RKO (cell line): Measurements from ENCODE around the gene TIMM10B.

Experiments used
- DNase-seq: peaks from one replicate; pipeline ENCODE4 v3.0.0-alpha.2; 2016; ENCODE audit warnings: low spot score

The TIMM10B gene, protein sequence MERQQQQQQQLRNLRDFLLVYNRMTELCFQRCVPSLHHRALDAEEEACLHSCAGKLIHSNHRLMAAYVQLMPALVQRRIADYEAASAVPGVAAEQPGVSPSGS

DNA sequence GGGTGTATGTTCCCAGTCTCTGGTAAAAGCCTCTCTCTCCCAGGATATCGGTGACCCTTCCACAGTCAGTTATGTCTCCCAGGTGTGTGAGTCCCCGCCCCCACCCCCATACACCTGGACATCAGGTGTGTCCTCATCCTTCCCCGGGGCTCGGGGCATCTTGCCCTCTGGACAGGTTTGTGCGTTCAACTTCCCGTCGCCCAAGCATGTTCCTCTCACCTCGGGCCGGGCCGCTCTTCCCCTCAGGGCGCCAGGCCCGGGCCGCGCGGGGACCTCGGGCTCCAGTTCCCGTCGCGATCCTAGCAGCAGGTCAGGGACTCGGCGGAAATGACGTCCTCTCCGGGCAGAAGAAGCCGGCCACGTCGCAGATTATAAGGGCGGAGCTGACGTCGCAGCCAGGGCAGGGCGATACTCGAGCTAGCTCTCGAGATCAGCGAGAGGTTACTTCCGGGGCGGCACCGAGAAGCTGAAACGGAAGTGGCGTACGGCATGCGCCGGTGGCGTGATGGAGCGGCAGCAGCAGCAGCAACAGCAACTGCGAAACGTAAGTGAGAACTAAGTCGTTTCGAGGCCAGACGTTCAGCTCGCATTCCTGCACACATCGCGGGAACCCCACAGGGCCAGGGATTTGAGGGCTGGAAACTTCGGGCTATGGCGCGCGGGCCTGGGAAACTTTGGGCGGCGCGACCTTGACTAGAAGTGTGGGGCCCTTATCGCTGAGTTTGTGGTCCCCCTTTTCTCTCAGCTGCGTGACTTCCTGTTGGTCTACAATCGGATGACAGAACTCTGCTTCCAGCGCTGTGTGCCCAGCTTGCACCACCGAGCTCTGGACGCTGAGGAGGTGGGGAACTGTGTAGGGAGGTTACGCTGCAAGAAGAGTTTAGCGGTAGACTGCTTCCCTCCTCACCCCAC, at the start of gene TIMM10B, which contains the start of gene ARFIP2:
Gene TIMM10B (plus strand): TSS at position 490 of the 912 bp plus-strand sequence. CDS start 16 bp downstream, at position 506.
Gene ARFIP2 (minus strand): TSS at position 320 of the 912 bp plus-strand sequence. CDS start 910 bp downstream, outside the sequence.
- peak; percentile 98 for DNase-seq

DNA sequence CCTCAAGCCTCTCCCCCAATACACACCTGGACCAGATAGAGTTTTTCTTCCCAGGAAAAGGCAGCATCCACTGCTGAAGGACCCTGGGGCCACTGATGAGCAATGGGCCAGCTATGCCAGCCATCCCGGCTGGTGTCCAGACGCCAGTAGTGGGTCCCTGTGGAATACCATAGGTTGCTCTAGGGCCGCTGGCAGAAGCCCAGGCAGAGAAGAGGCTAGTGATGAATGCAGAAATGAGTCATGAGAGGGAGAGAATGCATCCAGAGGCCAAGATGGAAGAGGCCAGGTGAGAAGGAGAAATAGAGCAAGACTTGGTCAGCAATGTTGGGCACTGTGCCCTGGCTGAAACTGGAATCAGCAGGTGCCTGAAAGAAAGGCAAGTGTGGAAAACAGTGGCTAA, 49.4 kb upstream of the TIMM10B start:
- no peak for DNase-seq

DNA sequence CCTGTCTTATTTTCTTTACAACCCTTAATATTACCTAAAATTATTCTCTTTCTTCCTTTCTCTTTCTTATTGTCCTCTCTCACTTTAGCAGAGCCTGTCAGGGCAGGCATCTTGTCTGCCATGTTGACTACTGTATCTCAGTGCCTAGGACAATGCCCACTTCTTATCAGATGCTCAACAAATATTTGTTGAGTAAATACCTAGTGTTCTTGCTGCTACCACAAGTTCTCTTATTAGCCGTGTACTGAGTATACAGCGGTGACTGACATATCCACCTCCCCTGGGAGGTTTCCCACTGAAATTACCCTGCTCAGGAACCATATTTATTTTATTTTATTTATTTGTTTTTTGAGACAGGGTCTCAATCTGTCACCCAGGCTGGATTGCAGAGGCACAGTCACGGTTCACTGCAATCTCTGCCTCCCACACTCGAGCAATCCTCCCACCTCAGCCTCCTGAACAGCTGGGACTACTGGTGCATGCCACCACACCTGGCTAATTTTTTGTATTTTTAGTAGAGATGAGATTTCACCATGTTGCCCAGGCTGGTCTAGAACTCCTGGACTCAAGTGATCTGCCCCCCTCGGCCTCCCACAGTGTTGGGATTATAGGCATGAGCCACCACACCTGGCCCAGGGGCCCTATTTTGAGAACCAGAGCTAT, 47.2 kb upstream of the TIMM10B start:
- DNase-seq = no peak

DNA sequence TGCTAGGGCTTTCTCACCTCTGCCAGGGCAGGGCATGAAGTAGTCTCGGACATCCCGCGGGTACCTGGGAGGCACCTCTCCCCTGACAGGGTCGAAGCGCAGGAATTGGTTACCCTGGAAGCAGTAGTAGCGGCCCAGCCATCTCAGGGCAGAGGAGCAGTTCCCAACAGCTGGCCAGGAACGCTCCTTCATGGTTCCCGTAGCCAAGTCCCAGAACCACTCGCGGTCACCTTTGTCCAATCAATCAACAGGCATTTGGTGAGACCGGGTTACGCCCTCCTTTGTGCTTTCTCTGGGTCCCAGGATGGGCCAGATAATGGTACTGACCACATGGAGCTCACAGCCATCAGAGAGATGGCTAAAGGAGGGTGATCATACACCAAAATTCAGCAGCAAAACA, 43.9 kb upstream of the TIMM10B start:
- no peak for DNase-seq

DNA sequence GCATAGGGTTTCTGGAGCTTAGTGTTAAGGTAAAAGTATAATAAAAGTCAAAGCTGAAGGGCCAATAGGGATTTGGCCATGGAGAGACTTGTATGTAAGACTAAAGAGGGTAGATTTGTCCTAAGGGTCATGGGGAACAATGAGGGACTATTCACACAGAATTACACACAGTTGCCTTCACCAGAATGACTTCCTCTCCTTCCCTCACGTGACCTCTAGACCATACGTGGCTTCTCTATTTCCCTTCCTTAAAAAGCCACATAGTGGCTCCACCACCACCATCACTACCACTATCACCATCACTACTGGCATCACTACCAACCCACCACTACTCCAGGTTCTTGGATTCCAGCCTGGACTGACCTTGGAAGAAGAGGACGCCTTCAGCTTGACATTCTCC, 43.3 kb upstream of the TIMM10B start:
- no peak for DNase-seq

DNA sequence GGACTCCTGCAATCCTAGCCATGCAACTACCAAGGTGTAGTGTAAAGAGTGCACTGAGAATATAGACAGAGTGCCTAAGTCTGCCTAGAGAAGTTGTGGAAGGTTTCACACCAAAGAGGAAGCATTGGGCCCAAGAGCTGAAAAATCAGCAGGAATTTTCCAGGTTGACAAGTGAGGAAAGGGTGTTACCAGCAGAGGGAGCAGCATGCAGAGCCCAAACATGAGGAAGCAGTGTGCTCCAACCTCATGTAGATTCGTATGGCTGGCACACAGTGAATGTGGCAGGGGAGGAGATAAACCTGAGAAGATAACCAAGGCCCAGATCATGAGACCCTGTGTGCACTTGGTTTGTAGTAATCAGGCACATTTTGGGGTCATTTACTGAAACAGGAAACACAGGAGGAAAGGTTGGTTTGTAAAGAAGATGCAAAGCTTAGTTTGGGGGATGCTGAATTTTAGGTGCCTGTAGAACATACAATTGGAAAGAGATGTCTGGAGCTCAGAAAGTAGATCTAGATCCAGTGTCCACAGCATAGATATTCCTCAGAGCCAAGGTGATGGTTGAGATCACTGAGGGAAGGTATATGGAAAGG, 42.2 kb upstream of the TIMM10B start:
- DNase-seq = peak; percentile 51

DNA sequence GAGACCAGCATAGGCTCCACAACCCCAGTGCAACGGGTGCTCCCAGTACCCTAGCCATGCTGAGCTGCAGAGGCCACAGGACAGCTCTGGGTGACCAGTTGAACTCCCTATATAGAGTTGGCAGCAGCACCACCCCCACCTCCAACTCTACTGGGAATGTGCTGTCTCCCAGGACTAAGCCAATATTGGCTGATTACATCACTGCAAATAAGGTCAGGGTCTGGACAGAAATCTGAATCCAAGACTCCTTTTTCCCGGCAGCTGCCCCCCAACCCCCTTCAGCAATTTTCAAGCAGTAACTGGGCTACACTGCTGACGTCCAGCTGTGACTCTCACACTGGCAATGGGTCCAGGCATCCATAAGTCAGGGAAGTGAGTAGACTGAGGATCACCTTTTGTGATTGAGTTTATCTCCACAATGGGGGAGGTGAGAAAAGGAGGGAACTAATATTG, 40.4 kb upstream of the TIMM10B start, which contains the start of gene HPX:
Gene HPX (minus strand): TSS at position 82 of the 453 bp plus-strand sequence. CDS start 24 bp downstream, at position 58.
- no peak for DNase-seq

DNA sequence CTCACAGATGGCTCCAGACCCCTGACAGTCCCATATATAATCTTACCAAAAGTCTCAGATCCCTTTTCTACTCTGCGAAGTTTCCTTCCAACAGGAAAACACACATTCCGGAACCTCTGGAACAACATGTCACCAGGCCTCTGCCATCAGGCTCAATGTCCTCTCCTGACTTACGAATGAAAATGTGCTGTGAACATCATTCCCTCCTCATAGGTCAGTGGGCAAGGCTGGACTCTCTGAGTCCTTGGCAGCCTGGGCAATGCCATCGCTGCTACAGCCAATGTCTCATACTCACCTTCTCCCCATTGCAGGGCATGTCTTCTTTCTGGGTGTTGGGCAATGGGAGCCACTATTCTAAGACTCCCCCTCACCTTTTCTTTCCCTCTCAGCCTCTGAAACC, 38.9 kb upstream of the TIMM10B start:
- DNase-seq = no peak

DNA sequence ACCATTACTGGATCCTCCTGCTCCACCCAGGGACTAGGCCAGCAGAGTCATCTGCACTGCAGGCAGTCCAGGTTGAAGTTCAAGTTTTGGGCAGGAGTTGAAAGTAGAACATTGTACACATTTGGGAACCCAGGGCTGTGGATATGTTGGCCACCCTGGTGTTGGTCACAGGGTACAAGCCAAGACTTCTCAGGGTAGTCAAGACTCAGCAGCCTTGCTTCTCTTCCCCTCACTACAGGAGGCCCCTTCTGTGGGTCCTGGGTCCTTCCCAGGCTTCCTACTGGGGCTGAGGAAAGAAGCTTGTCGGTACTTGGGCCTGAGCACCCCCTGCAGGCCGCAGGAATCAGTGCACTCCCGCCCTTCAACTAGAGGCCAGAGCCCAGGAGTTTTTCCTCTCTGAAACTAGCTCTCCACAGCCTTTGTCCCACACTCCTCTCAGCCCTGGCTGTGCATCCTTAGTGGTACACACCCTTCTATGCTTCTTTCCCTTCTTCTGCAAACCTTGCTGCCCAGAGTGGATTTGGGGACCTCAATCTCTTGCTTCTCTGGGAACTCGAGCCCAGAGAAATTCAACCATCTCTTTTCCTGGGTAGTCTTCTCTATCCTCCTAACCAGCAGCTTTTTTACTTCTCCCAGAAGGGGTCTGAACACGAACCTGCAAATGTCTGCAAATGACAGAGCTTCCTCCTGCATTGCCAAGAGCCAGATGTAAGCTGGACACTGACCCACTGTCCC, 37.9 kb upstream of the TIMM10B start:
- peak; percentile 40 for DNase-seq

DNA sequence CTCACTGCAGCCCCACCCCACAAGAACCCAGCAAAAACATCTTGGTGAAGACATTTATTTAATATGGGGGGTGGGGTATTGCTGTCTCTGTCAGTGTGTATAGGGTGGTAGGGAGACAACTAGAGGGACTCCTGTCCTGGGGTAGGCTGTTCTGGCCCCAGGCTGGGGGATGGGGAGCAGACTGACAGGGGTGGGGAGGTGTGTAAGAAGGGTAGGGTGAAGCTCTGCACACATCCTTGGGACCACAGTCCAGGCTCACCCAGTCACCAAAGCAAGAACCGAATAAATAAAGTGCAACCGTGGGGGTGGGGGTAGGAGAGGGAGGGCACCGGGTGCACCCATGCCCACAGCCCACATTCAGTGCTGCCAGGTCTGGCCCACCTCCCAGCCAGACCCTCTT, 32.7 kb upstream of the TIMM10B start:
- DNase-seq = no peak

DNA sequence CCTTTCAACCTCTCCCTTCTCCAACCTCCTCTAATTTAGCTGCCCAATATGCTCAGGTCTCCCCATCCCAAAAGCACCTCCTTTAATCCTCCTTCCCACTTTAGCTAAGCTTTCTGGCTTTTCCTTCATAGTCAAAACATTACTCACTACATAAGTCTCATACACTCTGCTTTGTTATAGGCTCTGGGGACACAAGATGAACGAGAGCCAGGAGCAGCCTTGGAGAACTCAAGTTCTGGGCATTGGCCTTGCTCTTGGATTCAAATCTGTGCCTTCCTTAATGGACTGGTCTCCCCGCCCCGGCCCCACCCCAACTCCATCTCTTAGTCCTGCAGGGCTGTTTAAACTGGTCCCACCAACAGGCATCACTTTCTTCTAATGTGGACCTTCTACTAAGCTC, 29.1 kb upstream of the TIMM10B start:
- no peak for DNase-seq

DNA sequence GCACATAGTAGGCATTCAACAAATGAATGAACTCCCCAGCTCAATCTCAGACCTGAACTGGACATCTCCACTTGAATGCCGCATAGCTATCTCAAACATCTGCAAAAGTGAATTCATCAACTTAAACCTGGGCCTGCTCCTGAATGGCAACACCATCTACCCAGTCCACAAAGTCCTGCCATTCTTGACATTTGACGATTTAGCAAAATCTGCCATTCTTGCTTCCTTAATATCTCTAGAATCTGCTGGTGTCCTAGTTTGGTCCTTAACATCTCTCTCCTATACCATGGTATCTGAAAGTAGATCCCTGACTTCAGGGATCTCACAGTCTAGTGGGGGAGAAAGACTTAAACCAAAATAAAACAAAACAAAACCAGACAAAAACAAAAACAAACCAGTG, 28.1 kb upstream of the TIMM10B start:
- DNase-seq = no peak

DNA sequence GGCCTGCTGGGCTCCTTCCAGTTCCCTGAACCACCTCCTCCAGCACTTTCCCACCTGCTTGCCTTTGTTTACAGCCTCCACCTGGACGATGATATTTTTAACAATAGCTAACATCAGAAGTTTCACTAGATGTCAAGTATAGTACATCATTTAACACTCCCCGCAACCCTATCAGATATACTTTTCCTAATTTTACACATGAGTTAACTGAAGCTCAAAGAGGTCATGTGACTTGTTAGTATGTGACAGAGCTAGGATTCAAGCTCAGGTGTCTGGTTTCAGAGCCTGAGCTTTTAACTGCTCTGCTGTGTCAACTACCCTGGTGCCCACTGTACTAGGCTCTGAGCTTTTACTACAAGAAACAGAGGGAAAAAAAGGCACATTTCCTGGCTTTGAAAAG, 26.2 kb upstream of the TIMM10B start:
- DNase-seq = no peak

DNA sequence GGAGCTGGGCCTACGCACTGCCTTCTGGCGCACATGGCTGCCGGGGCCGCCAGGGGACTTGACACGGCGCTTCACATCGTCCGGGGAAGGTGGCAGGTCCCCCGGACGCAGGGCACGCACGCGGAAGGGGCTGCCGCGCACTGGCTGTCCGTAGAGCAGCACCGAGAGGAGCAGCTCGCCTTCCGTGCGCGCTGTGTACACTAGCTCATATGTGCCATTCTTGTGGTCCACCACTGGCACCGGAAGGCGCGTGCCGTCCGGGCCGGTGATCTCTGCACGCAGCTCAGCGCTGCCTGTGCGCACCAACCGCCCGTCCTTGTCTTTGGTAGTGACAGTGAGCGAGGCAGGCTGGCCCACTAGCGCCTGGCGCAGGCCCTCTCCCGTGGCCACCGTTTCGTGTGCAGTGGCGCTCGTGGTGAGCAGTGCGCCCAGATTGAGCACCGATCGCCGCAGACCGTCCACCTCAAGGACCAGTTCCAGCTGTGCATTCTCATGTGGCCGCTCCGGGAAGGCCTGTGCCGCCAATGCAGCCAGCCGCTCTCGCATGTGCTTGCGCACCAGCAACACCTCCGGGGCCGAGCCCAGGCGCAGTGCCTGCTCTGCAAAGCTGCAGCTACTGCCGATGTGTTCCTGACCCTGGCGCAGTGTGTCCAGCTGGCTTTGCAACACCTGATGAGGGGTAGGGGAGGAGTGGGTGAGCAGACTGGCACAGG, 24.8 kb upstream of the TIMM10B start:
- no peak for DNase-seq

DNA sequence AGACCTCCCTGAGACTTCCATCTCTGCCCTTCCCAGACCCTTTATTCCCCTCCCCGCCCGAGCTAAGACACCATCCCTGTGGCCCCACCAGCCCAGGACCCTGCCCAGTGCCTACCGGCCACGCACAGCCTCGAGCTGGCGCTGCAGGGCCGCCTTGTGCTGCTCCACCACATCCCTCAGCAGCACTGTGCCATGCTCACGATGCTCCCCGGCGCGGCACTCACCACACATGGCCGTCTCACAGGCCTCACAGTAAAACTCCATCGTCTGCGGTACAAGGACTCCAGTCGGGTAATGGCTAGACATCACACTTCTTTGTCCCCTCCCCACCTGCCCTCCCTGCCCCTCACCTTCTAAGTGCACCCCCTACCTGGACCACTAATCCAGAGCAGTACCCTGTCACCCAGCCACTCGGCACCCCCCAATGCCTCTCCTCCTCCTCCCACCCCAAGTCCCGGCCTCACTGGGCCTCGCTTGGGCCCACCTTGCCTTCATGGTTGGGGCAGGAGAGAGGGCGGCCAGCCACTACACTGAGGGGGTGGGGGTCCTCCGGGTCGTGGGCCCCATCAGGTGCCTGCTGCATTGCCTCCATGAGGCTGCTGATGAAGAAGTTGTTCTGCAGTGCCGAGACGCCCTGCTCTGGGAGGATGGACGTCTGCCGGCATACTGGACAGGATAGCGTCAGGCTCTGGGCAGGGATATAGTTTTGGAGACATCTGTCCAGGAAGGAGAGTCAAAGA, 23.6 kb upstream of the TIMM10B start:
- no peak for DNase-seq

DNA sequence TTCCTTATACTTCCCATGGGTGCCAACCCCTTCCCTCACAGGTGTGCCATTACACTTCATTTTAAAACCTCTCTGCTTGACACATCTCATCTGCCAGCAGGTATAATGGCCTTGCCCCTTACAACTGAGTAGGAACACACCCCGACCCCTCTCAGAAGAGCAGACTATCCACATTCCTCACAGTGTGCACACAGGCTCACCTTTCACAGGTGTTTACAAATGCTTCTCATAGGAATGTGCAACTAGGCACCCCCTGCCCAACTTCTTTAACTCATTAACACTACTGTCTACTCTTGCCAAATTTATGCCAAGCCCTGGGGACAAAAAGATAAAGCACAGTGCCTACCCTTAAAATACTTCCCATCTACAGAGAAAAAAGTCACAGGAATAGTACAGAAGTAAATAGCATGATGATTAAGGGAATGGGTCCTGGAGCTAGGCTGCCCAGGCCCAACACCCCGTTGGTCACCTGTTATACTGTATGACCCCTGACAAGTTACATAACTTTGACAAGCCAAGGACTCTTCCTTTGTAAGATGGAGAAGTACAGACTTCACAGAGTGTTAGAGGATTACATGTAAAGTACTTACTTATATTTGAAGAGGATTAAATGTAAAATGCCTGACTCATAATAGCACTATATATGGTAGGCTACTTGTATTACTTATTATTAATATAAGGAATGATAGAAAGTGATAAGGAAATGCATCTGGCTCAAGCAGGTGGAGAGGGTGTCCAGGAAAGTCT, 22.8 kb upstream of the TIMM10B start:
- no peak for DNase-seq

DNA sequence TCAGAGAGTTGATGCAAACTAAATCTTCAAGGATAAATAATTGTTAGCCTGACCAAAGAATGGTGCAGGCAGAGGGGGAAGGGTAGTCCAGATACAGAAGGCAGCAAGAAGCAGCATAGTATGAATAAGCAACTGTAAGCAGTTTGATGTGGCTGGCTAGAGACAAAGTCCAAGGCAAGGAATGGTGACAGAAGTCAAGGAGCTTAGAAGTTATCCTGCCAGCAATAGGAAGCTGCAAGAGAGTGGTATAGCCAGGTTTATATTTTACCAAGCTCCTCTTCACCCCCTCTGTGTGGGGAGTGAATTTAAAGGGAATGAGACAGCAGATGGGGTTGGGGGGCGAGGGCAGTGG, 22.2 kb upstream of the TIMM10B start:
- DNase-seq = no peak

DNA sequence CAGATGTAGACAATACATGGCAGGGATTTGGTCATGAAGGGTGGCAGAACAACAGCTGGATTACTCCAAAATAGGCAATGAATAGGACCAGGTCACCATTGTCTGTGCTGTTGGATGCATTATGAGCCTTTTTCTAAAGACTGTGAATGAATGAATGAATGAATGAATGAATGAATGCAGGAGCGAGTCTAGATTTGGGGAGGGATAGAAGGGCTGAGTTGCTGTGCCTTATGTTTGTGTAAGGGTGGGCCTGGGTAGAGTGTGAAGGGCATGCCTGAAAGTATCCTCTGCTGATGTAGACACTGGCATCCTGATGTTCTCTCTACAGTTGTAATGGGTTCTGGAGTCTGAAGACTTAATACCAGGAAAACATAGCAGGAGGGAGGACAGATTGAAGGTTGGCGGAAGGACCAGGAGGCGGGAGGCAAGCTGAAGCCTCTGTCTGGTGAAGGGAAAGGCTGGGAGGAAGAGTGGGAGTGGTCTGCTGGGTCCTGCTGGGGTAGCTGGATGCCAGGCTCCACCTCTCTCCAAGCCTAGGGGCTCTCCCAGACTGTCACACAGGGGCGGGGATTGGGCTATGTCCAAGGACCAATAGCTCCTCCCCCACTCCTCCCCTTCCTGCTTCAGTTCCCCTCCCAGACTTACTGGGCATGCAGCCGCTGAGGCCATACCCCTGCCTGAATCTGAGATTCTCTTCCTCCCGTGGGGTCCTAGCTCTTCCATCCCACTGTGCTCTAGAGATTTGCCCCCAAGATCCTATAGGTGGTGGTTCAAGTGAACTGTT, 12.4 kb upstream of the TIMM10B start:
- no peak for DNase-seq

DNA sequence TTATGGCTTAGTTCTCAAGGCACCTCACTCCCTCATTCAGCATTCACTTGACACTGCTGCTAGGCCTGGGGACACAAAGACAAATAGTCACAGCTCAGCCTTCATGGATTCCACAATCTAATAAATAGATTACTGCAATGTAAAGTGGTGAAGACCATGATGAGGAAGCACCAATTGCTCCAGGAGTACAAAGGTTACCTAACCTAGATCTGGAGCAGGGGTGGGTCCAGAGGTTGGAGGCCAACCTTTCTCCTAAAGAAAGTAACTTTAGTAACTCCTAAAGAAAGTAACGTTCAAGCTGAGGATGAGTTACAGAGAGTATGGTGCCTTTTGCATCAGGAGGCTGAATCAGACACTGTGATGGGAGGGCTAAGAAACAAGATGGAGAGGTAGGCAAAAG, 11.7 kb upstream of the TIMM10B start:
- DNase-seq = no peak
